Measurements from ENCODE around the gene CST4.
"Not testable (repeated sequence)": the region's sequence is repeated elsewhere in the genome, so short reads cannot be mapped to it uniquely, and the experiment has no call there.

CST4 gene

GRCh38 chr20:23636908-23637281, 51.9 kb downstream of the CST4 start:
- Histone ChIP-seq H3K4me1 (ENCODE audit: control insufficient read depth, insufficient read depth, low read length) (peaks cover 2% of the 10 kb centered on the region; the same call in 1 of the 2 replicates), H3K4me3 (ENCODE audit: low read depth, low read length) (peak overlapping the region; percentile 76), H3K36me3 (ENCODE audit: control insufficient read depth in 2 of 2, insufficient read depth in 1 of 2, low read length in 2 of 2) (peaks cover 0 to 37% of the 10 kb centered on the region in 2 experiments; a peak in 1 of 3 replicates), H3K27ac (ENCODE audit: extremely low read depth, low read depth, low read length) (peak overlapping the region; percentile 91; the same call in 1 of the 2 replicates), H3K9me3 (ENCODE audit: control insufficient read depth, insufficient read depth, low read depth, low read length) (no peaks in the 10 kb centered on the region)
- TF ChIP-seq ZSCAN18 (tag by site-specific recombination; IDR thresholded peaks at IDR 0.05) (no peak), TRIM28 (IDR thresholded peaks at IDR 0.05; ENCODE audit: borderline replicate concordance, low read length) (no peak), IKZF3 (tag by site-specific recombination; IDR thresholded peaks at IDR 0.05) (no peak), ZNF23 (tag by site-specific recombination; IDR thresholded peaks at IDR 0.05; ENCODE audit: borderline replicate concordance) (no peak)
- ChIA-PET CTCF (interaction anchor here (0.7 kb wide), 1 partner anchor 391 kb away, joined by 4 read pairs; no protein-coding TSS in a partner anchor), POLR2A (interaction anchor here (0.8 to 1.7 kb wide), 6 partner anchors 13 to 279 kb away, joined by 3 to 9 read pairs (median 4); no protein-coding TSS in a partner anchor)

DNA sequence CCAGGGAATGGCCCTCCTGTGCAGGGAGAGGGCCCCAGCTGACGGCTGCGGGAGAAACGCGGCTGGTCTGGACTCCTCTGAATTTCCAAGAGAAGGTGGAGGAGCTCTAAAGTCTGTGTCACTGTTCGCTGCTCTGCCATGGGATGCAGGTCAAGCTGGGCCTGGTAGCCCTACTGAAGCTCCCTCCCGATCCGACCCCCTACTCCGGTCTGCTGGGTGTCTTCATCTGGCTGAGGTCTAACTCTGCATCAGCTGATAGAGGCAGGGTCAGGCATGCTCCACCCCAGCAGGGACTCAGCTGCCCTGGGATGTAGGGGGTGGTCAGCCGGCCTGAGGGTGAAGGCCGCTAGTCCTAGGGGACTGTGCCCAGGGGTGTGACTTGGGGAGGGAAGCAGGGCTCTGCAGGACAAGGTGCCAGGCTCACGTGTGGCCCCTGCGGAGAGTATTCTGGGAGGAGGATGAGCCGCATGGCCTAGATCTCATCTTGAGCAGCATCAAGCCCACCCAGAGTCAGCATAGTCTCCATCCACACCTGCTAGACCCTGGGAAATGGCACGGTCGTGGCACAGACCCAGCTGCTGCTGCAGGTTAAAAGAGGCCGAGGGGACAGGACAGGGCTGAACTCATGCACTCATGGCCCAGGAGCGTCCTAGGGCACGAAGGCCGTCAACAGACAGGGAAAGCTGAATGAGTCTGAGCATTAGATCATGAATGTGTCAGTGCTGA, 52.5 kb downstream of the CST4 start:
- H3K4me1 ChIP-seq (ENCODE audit: control insufficient read depth, insufficient read depth, low read length): peaks cover 2% of the 10 kb centered on the region; the same call in 1 of the 2 replicates
- H3K36me3 ChIP-seq (ENCODE audit: control insufficient read depth in 2 of 2, insufficient read depth in 1 of 2, low read length in 2 of 2): peaks cover 0 to 37% of the 10 kb centered on the region in 2 experiments; a peak in 1 of 3 replicates
- CTCF ChIA-PET: no interaction called here
- no peaks in the 10 kb centered on the region for H3K9me3 ChIP-seq (ENCODE audit: control insufficient read depth, insufficient read depth, low read depth, low read length)
- TF ChIP-seq ZNF629 (tag by site-specific recombination; IDR thresholded peaks at IDR 0.05): no peak
- TF ChIP-seq ZNF341 (tag by site-specific recombination; IDR thresholded peaks at IDR 0.05; ENCODE audit: low read depth): no peak
- no peak for TF ChIP-seq ZNF138 (tag by site-specific recombination; IDR thresholded peaks at IDR 0.05; ENCODE audit: borderline replicate concordance)
- no peak for TF ChIP-seq ZBTB6 (tag by site-specific recombination; IDR thresholded peaks at IDR 0.05)
- TF ChIP-seq ZNF510 (tag by site-specific recombination; IDR thresholded peaks at IDR 0.05; ENCODE audit: insufficient replicate concordance): no peak
- no peak for TF ChIP-seq ZNF2 (tag by site-specific recombination; IDR thresholded peaks at IDR 0.05)
- no peak for TF ChIP-seq ZNF585B (tag by site-specific recombination; IDR thresholded peaks at IDR 0.05)
- TF ChIP-seq ZNF664 (tag by site-specific recombination; IDR thresholded peaks at IDR 0.05): no peak
- TF ChIP-seq, protein P1, sequence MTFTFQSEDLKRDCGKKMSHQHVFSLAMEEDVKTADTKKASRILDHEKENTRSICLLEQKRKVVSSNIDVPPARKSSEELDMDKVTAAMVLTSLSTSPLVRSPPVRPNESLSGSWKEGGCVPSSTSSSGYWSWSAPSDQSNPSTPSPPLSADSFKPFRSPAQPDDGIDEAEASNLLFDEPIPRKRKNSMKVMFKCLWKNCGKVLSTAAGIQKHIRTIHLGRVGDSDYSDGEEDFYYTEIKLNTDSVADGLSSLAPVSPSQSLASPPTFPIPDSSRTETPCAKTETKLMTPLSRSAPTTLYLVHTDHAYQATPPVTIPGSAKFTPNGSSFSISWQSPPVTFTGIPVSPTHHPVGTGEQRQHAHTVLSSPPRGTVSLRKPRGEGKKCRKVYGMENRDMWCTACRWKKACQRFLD (tag by site-specific recombination; IDR thresholded peaks at IDR 0.05): no peak
- TF ChIP-seq MZF1 (tag by site-specific recombination; IDR thresholded peaks at IDR 0.05; ENCODE audit: borderline replicate concordance): no peak
- no peak for TF ChIP-seq ZNF133 (tag by site-specific recombination; IDR thresholded peaks at IDR 0.05)
- no peak for TF ChIP-seq ZNF426 (tag by site-specific recombination; IDR thresholded peaks at IDR 0.05)
- no peak for TF ChIP-seq INSM2 (tag by site-specific recombination; IDR thresholded peaks at IDR 0.05)
- no peak for TF ChIP-seq ZNF549 (tag by site-specific recombination; IDR thresholded peaks at IDR 0.05)
- TF ChIP-seq PRDM1 (tag by site-specific recombination; IDR thresholded peaks at IDR 0.05): no peak
- TF ChIP-seq YY1 (tag by site-specific recombination; IDR thresholded peaks at IDR 0.05): no peak
- no peak for TF ChIP-seq ZNF792 (tag by site-specific recombination; IDR thresholded peaks at IDR 0.05)
- no peak for TF ChIP-seq ZNF513 (tag by site-specific recombination; IDR thresholded peaks at IDR 0.05)
- no peak for TF ChIP-seq SCRT2 (tag by site-specific recombination; IDR thresholded peaks at IDR 0.05)
- peak overlapping the region; percentile 76 for H3K4me3 ChIP-seq (ENCODE audit: low read depth, low read length)
- H3K27ac ChIP-seq (ENCODE audit: extremely low read depth, low read depth, low read length): no peak overlapping the region
- POLR2A ChIA-PET: interaction anchor here (0.8 to 1.7 kb wide), 6 partner anchors 12 to 278 kb away, joined by 3 to 9 read pairs (median 4); no protein-coding TSS in a partner anchor

GRCh38 chr20:23635768-23636090, 53.1 kb downstream of the CST4 start:
- H3K4me1 ChIP-seq (ENCODE audit: control insufficient read depth, insufficient read depth, low read length); H3K4me3 ChIP-seq (ENCODE audit: low read depth, low read length); CTCF ChIA-PET; POLR2A ChIA-PET; H3K27ac ChIP-seq (ENCODE audit: extremely low read depth, low read depth, low read length); H3K9me3 ChIP-seq (ENCODE audit: control insufficient read depth, insufficient read depth, low read depth, low read length): not testable (repeated sequence)
- peaks cover 0 to 37% of the 10 kb centered on the region in 2 experiments; a peak in 1 of 3 replicates for H3K36me3 ChIP-seq (ENCODE audit: control insufficient read depth in 2 of 2, insufficient read depth in 1 of 2, low read length in 2 of 2)

All from HEK293 (cell line).